ENCODE measurements around the gene ITGB6. TPM values are rescaled to one million over a fixed set of nuclear protein-coding genes. Genes with fewer than 3 reads are reported as not detected.

ITGB6 gene
- total and polyA plus RNA-seq, 2 of the 8 experiments (the other 6 are each of a cell fraction or from before 2014, with no cell fraction given), result not detected

GRCh38 chr2:160169988-160170387 lies 30.1 kb downstream of the ITGB6 start (continued):
- no peak for TF ChIP-seq CHD7 (IDR thresholded peaks at IDR 0.05; ENCODE audit: insufficient replicate concordance, low read length)
- no peak for TF ChIP-seq CTCF (IDR thresholded peaks at IDR 0.05; ENCODE audit: control extremely low read depth in 1 of 3, insufficient read depth in 1 of 3, low read depth in 1 of 3, low read length in 3 of 3)
- no peak for TF ChIP-seq GTF2F1 (IDR thresholded peaks at IDR 0.05; ENCODE audit: borderline replicate concordance, low read depth, low read length)
- no peak for TF ChIP-seq MAFK (IDR thresholded peaks at IDR 0.05; ENCODE audit: low read depth, low read length)
- TF ChIP-seq TAF7 (optimal IDR thresholded peaks at IDR 0.05; ENCODE audit: borderline replicate concordance, low read depth, low read length), result no peak

Measured in H1 (cell line).